TTC549 (cell line): ENCODE results near the gene INS.

Source experiments
- FAIRE-seq: peaks from 2 replicates; lab custom pipeline; 2012; peaks lifted over from hg19 to GRCh38; lab: Jason Lieb, UNC

INS gene

DNA sequence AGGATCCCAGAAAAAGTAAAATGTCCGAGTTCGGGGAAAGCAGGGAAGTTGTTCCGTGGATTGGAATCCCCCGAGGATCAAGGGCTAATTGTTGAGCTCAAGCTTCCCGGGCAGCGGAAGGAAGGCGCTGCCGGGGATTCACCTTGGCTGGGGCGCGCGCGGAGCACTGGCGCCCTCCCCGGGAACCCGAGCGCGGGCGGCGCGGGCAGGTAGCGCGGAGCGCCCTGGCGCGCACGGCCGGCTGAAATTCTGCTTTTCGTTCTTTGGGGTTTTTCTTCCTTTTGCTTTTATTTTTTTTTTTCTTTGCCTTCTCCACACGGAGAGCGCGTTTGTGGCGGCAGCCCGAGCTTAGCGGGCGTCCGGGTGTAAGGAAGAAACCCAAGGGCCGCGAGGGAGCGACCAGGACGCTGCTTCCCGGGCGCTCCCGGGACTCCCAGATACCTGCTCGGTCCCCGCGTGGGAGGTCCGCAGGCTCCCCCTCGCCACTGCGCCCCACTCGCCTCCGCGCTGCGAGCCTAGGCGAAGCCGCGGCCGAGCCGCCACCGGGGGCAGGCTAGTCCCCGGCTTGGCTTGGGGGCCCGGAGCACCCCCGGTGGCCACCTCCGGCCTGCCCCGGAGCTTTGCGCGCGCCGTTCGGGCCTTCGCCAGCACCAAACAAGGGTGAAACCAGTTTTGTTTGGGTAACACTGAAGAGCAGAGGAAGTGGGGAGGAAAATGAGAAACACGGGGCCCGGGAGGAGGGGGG lies 17.0 kb downstream of the INS start:
- no peak for FAIRE-seq

DNA sequence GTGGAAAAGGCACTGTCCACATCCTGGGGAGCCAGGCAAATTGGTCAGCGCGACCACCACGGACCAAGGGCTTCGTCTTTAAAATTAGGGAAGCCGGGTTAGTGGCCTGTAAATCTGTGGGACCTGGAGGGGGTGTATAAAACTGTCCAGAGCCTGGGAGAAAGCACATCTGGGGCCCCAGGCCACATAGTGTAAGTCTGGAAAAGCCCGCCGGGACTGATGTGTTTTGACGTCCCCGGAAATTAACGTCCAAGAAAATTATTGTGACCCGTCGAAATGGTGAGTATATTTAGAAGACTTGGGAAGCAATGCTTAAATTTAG lies 17.6 kb downstream of the INS start:
- no peak for FAIRE-seq

DNA sequence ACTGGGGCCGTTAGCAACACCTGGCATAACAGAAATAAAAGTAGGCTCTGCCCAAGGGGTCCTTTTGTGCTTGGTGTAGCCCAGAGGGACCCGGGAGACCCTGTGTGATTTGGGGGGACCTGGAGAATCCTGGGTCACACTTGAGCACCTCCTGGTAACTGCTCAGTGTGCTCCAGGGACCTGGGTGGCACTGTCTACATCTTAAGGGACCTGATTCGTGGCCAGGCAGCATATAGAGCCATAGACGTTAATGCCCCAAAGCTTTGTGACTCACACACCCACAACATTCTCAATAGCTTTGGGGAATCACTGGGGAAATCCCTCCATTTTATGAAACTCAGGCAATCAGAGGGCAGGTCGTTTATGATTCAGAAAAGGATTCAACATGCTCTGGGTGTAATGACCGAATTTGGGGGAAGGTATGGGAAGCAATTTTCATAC lies 18.2 kb downstream of the INS start:
- no peak for FAIRE-seq

DNA sequence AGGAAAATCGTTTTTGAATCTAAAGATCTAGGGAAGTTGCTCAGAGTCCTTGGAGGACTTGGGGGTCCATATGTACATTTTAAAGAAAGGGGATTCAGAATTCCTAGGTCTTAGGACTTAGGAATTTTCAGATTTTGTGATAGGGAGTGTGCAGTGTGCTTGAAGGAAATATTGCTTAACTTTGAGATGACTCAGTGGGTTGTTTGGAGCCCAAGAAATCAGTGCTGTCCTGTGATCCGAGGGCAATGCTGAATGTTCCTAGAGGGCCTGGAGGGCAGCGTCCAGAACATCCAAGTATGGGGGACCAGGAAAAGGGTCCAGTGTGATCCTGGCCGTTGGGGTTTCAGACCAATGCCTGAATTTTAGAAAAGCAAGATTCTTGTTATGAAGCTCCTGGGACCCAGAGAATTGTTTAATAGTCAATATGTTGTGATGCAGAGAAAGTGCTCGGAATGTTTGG lies 18.7 kb downstream of the INS start:
- no peak for FAIRE-seq

DNA sequence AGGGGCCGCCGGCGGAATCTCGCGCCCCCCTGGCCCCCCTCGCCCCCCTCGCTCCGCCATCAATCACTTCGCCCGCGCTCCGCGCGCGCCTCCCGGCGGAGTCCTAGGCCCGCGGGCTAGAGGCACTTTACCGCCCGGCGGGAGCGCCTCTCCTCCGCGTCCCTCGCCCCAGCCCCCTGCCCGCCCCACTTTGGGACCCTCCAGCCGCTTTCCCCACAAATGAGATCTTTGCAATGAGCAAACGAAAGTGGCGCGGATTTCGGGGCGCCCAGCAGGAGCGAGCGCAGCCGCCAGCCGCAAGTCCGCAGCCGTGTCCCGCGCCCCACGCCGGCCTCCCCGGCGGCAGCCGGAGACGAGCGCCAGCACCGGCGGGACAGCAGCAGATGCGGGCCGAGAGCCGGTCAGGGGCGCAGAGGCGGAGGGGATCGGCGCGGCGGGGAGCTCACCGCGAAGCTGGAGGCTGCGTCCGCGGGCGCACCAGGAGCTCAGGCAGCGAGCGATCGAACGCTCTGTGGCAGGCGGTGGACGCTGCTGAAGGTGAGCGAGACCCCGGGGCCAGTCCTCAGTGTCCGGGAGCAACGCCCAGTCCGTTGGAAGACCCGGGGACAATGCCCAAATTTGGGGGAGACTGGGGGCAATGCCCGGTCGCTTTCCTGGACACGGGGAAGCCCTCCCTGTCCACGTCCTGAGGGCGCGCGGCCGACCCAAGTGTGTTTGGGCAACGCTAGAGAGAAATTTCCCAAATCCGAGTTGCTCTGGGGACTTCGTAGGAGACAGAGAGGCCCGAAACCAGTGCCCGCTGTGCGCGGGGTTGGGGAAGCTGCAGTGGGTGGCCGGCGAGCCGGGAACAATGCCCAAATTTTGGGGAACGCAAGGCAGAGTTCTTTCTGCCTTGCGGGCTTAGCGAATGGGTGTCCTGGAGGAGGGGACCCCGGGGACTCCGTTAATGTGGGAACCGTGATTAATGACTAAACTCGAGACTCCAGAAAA lies 20.3 kb downstream of the INS start:
- FAIRE-seq = no peak

DNA sequence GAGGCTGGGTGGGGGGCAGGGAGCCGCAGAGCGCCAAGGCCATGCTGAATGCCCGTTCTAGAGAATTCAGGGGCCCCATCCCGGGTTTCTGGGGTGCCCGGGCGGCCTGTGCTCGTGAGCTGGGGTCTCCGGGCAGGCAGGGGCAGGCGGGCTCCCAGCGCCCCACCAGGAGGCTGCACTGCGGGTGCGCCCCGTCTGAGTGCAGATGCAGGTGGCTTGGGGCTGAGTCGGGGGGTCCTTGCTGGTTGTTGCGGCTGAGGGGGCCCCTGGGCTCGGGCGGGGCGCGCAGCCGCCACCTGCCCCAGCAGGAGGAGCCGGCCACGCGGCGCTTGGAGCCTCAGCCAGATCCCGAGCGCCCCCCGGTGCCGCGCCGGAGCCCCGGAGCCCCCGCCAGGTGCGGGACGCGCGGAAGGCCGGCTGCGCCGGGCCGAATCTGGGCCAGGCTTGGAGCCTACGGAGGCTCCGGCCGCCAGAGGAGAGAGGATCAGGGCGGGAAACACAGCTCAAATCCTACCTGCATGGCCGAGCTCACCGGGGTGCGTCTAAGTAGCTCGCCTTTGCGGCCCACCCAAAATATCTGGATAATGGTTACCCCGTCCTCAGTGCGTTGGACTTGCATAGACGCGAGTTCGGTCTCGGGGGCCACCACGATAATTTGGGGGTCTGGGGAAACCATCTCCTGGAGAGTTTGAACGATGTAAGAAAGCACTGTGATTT lies 21.2 kb downstream of the INS start:
- no peak for FAIRE-seq

DNA sequence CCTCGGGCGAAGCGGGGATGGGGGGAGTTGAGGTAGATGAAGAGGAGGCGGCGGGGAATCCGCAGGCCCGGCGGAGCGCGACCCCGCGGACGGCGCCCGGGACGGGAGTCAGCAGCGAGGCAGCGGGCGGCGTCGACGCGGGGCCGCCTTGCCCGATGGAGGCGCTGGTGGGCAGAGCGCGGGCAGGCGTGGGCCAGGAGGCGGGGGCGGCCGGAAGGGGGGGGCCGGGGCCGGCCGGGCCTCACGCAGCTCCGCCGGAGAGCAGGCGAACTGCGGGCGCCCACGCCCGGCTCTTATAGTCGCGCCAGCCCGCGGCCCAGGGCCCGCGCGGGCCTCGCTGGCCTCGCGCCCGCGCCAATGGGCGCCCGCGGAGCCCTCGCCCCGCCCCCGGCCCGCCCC lies 21.9 kb downstream of the INS start, which contains the start of gene IGF2:
Gene IGF2, minus strand, starts transcription at position 267 of the 399 bp plus-strand sequence. CDS start 3,866 bp downstream, outside the sequence.
- FAIRE-seq = no peak

DNA sequence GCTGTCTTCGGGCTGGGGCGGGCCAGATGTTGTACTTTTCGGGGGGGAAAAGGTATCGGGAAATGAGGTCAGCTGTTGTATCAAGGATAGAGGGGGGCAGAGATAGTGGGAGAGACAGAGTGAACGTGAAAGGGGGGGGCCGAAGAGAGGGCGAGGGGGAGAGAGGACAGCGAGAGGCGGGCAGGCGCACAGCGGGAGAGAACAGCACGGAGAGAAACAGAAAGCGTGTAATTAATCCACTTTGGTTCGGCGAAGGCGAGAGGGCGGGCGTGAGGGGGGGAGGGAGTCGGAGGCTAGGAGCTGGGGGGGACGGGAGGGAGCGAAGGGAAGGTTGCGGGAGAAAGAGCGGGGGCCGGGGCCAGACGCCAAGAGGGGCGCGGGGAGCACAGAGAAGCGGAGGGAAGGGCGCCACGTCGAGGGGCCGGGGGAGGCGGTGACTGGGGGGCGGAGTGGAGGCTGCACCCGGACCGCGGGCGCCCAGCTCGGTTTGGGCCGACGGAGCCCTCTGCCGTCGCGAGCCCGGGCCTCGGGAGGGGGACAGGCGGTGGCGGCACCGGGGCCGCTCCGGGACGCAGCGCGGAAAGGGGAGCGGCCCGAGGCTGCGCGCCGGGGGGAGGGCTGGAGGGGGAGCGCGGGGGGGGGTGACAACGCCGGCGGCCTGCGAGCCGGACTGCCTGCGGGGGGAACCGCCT lies 22.4 kb downstream of the INS start:
- FAIRE-seq = no peak

DNA sequence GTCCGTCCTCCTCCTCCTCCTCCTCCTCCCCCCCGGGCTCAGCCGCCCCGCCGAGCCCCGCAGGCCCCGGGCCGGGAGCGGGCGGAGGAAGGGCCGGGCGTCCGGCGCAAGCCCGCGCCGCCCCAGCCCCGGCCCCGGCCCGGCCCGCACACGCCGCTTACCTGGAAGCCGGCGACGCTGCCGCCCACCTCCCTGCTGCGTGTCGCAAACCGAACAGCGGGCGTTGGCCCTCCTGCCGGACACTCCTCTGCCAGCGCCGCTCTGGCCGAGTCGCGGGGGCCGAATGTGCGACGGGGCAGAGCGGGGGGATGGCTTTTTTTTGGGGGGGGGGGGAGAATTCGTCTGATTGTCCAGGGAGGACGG lies 23.0 kb downstream of the INS start:
- FAIRE-seq = no peak

DNA sequence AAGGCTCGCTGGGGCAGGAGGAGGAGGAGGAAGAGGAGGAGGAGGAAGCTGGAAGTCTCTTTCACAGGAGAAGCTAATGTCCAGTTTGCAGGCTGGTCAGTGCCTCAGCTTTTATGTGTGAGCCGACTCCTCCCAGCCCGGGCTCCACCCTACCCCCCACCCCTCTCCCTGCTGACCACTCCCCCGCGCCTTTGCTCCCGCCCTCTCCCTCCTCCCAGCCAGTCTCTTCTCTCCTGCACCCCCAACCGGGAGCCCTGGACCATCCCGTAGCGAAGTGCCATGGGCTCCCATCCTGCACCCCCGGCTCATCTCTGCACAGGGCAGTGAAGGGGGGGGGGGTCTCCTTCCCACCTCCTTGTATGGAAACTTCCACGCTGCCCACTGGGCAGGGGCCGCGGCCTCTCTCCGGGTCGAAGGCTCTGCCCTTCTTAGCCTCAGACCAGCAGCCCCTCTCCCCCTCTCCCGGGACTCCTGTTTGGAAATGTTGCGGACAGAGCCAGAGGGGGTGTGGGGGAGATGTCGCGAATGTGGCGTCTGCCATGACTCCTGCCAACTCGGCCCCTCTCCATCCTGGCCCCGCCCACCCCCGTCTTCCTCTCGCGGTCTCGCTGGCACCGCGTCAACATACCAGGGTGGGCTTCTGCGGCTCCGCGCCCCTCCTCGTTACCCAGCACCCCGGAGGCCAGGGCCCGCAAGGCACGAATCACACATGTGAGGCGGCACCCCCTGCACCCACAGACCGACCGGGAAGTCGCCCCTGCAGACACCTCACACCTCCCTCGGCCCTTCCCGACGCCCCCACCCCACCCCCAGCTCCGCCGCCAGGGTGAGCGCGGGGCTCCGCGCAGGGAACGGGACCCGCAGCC lies 23.6 kb downstream of the INS start:
- no peak for FAIRE-seq

DNA sequence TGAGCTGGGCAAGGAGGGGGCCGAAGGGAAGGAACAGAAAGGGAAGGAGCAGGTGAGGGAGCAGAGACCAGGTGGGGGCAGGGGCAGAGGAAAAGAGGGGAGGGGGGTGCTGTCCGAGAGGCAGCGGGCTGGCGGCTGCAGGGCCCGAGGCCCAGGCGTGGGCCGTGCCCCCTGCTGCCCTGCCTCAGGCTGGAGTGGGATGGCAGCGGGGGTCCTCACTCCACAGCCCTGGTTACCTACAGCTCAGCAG lies 24.1 kb downstream of the INS start:
- FAIRE-seq = no peak

DNA sequence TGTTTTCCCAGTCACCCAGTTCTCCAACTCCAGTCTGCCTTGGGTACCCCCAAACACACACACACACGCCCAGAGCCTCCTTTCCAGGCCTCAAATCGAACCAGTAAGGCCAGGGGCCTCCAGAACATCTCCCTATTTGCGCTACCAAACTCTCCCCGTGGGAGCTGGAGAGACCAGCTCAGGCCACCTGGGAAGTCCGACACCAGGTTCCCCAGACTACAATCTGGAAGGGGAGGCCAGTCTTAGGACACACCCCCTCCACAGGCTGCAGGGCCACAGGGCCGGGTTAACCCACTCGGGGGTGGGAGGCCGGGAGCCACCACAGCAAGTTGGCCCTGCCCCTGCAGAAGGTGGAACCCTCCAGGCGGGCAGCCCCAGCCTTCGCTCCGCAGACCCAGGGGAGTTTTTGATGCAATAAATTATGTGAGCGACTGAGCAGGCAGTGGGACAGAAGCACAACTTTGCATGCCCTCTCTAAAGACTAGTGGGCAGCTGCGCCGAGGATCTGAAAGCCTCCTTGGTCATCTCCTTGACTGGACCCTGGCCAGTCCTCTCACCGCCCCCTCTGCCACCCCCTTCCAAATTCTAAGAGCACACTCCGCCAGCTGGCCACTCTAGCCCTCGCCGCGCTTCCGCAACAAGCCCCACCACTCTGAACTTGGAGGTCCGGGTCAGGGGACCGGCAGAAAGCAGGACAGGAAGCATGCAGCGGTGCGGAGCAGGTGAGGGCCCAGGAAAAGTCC lies 24.6 kb downstream of the INS start:
- no peak for FAIRE-seq

DNA sequence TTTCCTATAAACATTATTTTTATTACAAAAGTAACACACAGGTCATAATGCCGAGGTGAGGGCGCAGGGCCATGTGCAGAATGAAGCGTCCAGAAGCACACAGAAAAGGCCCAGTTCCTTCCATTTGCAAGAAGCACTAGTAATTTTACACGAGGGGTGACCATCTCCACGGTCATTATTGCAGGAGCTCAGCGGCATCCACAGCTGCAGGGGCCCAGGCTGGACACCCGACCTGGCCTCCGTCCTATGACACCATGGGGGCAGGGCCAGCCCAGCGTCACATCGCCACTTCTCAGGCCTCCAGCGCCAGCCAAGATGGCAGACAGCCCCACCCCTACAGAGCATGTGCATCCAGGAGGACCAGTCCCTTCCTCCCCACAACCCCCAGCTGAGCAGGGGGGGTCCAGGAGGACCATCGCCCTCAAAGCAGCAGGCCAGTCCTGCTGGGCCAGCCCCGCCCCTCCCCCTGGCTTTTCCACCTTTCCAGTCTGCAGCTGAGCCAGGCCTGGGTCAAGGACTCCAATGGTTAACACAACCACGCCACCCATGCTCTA lies 25.3 kb downstream of the INS start:
- no peak for FAIRE-seq

DNA sequence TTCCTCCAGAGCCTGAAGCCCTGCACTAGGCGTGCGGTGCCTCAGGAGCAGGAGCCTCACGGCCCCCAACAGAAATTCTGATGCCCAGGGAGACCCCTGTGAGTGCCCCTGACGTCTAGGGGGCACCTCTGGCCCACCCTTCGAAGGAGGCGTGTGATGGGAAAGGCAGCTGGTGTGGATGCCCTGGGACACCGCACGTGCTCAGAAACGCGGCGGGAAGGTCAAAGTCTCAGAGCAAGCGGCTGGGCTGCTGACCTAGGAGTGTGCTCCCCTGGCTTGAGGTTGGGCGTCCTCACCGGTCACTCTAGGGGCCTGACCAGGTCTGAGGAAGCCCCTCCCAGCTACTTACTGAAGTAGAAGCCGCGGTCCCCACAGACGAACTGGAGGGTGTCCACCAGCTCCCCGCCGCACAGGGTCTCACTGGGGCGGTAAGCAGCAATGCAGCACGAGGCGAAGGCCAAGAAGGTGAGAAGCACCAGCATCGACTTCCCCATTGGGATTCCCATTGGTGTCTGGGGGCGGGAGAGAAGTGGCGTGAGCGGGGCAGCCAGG lies 25.9 kb downstream of the INS start:
- no peak for FAIRE-seq

DNA sequence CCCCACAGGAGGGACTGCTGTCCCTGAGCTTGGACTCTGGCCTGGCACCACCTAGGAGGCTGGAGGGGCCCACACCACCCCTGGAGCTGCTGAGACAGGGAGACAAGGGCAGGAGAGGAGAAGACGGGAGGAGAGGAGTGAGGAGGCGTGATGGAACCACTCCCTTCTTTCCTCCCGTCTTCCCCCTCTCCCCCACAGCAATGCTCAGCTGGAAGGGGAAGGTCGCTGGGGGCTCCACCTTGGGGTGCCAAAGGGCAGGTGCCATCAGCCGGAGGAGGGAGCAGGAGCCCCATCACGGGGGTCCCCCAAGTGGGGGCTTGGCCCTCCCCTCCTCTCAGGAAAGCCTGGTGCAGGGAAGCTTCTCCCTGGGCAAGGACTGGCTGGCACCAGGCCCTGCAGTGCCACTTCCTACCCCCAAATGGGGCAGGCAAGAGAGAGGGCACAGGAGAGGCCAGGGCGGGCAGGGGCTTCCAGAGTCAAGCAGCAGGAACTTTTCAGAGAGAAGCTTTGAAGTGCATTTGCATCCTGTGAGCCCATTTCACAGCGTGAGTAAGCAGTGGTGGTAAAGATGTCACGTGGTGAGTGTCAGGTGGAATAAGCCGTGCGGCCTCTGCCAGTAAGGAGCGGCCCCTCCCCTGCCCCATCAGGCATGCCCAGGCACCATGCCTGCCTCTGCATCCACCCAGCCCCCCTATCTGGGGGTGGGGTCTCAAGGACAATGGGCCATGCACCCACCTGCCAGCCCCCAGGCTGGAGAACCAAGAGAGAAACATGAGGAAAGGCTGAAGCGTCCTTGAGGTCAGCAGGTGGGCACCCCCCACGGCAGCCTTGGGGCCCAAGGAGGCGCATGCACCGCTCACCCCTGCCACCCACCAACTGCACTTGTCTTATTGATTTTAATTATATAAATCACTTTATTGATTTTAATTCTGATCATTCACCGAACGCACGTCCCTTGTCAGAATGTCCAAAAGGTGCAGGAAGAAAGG lies 26.7 kb downstream of the INS start:
- FAIRE-seq = no peak

DNA sequence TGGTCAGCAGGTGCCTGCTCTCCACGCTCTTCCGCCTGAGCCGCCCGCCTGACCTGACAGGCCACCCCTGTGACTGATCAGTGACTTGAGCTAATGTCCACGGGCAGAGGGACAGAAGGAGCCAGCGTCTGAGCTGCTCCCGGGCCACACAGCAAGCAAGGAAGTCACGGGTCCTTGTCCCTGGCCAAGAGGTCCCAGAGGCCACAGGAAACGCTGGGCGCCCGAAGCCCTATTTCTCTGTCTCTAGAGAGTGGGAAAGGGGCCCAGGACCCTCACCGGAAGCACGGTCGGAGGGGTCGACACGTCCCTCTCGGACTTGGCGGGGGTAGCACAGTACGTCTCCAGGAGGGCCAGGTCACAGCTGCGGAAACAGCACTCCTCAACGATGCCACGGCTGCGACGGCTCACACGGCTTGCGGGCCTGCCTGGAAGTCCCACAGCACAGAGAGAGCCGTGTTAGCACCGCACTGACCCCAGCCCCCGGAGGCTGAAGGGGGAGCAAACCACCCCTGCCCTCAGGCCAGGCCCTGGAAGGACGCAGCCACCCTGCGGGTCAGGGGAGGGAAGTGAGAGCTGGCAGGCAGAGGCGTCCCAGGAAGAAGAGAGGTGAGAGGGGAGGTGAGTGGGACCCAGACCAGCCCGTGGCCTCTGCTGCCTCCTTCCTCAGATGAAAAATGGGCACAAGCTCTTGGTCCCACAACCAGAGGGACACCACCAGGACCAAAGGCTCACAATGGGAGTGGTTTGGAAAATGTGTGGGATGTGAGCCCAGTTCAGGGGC lies 27.6 kb downstream of the INS start:
- FAIRE-seq = no peak

DNA sequence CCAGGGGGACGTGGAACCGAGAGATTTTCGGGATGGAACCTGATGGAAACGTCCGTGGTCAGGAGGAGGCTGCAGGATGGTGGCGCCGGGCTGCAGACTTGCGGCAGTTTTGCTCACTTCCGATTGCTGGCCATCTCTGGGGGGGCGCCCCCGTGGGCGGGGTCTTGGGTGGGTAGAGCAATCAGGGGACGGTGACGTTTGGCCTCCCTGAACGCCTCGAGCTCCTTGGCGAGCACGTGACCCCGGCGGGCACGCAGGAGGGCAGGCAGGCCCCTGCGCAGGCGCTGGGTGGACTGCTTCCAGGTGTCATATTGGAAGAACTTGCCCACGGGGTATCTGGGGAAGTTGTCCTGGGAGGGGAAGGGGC lies 28.2 kb downstream of the INS start:
- no peak for FAIRE-seq

DNA sequence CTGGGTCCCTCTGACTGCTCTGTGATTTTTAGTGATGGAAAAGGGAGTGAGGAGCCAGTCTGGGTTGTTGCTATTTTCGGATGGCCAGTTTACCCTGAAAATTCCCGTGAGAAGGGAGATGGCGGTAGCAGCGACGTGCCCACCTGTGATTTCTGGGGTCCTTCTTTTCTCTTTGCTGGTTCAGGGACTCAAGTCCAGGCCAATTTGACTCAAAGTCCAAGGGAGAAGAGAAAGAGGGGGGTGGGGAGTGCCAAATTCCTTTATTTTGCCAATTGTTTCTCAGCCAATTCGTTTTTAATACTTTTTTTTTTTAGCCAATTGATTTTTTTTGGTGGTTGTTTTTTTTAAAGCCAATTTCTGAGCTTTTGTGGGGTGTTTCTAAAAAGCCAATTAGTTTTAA lies 28.8 kb downstream of the INS start:
- FAIRE-seq = no peak
